Smooth muscle cell of the brain vasculature (primary cell): ENCODE results near the gene XRCC5.
"Not testable (repeated sequence)": the region's sequence is repeated elsewhere in the genome, so short reads cannot be mapped to it uniquely, and the experiment has no call there.

ENCODE experiments used
- DNase-seq: peaks from one replicate; pipeline ENCODE4 v3.0.0-alpha.2; 2012; ENCODE audit warnings: low read depth, low spot score

XRCC5 gene

DNA sequence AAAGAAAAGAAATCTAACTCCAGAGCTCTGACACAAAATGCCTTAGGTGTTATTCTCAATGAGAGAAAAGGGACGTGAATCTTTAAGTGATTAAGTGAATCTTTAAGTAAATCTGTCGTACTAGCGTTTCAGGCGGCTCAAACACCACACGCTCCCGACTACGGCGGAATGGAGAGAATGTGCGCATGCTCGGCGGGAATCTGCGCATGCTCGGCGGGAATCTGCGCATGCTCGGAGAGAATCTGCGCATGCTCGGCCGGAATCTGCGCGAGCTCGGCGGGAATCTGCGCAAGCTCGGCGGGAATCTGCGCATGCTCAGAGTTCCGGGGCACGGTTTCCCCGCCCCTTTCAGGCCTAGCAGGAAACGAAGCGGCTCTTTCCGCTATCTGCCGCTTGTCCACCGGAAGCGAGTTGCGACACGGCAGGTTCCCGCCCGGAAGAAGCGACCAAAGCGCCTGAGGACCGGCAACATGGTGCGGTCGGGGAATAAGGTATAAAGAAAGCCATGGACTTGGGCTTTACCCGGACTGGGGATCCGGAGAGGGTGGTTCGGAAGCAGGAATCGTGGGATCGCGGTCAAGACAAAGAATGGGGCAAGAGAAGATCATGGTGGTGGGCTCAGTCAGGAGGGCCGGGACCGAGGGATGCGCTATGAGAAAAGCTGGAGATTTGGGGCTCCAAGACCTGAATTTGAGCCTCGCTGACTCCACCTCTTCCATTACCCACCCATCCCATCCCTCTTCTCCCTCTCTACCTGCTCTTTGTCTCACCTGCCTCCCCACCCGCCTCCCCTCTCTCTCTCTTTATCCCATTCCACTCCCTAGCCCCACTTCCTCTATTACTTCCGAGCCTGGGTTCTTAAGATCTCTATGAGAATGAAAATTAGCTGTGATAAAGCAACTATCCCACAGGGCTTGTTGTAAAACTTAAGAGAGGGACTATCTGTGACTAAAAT, at the start of gene XRCC5:
Gene XRCC5 (plus strand): TSS at position 382 of the 955 bp plus-strand sequence. CDS start 89 bp downstream, at position 471.
- peak; percentile 94 for DNase-seq

DNA sequence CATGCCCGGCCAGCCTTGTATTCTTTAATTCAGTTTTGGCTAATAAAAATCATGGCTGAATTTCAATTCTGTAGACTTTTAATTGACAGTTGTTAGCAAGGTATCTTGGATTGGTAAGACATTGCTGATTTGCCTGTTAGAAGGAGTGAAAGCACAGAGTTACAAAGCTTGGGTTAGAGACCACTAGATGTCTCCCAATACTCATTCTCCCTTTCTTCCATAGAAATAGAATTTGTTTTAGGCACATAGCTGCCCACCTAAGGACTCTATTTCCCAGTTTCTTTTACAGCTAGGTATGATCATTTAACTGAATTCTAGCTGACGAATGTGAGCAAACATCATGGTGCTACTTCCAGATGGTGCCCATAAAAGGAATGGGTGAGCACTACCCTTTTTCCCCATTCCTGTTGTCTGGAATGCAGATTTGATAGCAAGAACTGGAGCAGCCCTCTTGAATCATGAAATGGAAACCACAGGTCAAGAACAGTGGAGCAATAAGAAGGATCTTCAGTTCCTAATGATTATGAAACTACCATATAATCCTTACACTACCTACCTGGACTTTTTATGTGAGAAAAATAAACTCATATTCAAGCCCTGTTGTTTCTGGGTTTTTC, 45.0 kb upstream of the XRCC5 start:
- DNase-seq = no peak

DNA sequence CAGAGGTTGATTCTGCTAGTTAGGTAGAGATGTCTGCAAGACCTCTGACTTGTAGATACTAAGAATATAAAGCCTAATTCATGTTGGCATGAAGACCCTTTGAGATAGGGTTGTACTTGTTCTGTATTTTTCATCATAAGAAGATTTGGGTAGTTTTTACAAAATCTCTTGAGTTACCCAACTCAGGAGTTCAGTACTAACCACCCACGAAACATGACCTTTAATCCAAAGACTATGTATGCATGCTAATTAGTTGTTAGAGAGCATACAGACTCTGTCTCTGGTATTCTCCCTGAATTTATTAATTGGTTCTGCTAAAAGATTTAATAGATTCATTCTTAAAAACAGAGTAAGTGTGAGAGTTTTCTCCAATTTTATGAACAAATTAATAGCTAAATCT, 44.5 kb upstream of the XRCC5 start:
- no peak for DNase-seq

DNA sequence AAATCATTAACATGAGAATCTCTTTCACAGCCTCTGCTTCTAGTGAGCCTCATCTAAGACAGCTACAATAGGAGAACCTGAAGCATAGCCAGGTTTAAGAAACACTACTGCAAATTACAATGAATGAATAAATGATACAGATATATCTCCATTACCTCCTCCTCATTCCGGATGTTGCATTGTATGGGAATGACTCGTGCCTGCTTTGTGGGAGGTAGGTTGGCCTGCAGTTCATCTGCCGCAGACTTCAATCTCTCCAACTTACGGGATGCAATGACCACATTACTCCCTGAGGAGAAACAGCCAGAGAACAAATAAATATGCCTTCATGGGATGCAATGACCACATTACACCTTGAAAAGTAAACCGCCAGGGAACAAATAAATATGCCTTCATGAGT, 42.9 kb upstream of the XRCC5 start:
- DNase-seq = peak; percentile 92

DNA sequence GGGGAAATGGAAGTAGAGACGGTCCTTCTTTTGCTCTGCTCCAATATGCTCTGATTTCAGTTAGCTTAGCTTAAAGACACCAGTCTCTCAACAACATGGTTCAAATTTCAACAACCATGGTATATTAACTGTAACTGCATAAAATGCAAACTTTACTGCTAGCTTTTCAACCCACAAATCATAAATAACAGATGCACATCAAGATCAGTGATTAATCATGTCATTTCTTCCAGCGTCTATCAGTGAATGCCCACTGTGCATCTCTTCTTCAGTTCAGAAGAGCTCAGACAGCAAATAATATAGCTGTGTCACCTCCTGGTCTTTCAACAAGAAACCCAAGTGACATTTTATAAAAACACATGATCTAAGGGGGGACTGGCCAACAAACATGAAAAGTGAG, 40.1 kb upstream of the XRCC5 start:
- no peak for DNase-seq

DNA sequence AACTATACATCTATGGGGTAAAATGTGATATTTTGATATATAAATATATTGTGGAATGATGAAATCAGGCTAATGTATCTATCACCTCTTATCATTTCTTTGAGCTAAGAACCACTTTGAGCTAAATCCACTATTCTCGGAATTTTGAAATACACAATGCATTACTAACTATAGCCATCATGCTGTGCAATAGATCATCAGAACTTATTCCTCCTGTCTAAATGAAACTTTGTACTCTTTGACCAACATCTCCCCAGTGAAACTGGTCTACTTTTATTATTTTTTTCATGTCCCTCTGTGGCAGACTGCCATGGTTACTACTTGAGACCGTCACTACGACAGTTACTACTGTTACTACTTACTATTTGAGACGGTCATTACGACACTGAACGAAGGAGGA, 39.0 kb upstream of the XRCC5 start:
- DNase-seq = no peak

DNA sequence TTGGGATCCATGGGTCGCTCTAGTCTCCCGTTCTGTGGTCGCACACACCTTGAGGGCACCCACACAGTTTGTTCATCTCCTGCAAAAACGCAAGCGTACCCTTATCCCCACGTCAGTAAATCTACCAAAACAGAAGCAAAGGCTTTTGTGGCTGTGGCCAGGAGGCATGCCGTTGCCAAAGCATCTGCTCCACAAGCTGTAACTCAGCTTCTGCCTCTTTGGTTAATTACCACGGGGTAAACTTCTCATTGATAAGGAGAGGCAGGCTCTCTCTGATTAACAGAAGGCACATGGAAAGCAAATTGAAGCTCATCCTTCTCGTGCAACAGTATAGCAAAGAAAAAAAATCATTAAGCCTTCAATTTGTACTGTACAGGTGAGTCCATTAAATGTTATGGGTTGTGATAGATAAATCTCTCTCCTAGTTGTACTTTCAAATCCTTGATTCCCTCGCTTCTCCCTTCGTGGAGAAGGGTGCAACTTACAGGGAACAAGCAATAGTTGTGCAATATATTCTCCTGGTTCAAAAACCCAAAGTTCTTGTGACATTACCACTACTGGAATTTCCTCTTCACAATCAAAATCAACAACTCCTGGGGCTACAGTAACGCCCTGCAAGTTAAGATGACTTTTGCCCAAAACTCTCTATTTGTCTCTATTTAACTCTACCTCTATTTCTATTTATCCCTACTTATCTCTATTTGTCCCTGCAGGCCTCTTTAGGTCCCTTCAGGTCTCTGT, 37.9 kb upstream of the XRCC5 start:
- DNase-seq = no peak

DNA sequence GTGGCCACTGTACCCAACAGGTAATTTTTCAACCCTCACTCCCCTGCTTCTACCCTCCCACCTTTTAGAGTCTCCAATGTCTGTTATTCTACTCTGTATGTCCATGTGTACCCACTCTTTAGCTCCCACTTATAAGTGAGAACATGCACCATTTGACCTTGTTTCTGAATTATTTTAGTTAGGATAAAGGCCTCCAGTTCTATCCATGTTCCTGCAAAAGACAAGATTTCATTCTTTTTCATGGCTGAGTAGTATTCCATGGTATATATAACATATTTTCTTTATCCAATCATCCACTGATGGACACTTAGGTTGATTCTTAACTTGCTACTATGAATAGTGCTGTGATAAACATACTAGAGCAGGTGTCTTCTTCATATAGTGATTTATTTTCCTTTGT, 36.7 kb upstream of the XRCC5 start:
- no peak for DNase-seq

DNA sequence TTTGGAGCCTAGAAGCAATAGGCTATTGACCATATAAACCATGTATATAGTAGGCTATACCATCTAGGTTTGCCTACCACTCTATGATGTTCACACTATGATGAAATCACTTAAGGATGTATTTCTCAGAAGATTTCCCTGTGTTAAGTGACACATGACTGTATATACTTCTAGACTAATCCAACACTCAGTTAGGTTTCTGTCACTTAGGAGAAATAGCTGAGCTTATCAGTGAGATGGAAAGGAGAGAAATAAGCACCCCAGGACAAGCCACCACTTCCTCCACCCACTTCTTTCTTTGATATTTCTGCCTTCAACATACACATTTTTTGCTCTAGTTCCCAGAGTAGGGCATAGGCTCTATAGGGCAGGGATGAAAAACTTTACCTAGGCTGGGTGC, 35.4 kb upstream of the XRCC5 start:
- DNase-seq = no peak

DNA sequence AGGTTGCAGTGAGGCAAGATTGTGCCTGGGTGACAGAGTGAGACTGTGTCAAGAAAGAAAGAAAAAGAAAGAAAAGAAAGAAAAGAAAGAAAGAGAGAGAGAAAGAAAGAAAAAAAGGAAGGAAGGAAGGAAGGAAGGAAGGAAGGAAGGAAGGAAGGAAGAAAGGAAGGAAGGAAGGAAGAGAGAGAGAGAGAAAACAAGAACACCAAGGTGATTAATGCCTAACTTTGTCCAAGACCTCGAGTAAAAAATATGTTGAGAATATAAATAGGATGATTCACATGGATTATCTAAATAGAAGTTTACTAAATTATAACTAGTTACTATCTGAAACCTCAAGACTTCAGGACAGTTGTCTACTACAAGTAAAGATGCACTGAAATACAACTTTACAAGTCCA, 34.8 kb upstream of the XRCC5 start:
- no peak for DNase-seq

DNA sequence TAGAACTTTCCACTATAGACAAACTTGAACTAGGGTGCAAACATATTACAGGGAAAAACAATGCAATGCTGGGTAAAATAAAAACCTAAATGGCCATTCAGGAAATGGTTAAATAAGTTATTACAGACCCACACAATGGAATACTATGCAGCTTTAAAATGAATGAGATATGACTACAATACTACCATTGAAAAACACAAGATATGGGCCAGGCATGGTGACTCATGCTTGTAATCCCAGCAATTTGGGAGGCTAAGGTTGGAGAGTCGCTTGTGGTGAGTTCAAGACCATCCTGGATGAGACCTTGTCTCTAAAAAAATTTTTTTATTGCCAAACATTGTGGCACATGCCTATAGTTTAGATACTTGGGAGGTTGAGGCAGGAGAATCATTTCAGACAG, 34.4 kb upstream of the XRCC5 start:
- DNase-seq = no peak

DNA sequence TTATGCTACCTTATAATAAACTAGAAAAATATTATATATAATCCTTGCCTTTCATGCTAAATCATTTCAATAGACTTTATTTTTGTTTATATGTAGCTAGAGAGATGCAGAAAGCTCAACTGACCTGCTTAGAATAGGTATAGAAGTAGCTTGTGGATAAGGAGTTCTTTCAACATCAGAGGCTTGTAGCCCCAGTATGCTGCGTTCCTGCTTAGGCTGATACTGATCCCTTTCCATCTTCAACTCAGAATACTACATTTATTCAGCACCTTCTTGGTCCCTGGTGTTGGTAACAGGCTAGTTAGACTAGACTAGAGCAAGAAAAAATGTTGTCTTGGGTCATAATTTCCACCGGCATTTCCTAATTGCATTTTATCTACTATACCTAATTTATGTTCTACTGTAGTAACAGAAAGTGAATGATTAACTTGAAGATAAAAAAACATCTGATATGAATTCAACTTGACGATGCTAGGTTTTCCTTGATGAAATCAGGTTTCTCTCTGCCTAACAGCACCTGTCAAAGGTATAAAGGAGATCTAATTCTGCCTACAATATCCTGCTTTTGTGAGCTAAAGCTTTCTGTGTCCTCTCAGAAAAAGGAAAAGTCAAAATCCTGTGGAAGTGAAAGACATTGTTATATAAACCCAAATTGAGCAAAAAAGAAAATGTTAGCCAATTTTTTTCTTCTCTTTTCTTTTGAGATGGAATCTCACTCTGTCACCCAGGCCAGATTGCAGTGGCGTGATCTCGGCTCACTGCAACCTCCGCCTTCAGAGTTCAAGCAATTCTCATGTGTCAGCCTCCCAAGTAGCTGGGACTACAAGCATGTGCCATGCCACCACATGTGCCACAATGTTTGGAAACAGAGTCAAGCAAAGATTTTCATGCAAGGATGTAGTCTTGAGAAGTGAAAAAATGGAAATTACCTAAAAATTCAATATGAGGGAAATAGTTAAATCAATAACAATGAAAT, 33.4 kb upstream of the XRCC5 start:
- DNase-seq = no peak

DNA sequence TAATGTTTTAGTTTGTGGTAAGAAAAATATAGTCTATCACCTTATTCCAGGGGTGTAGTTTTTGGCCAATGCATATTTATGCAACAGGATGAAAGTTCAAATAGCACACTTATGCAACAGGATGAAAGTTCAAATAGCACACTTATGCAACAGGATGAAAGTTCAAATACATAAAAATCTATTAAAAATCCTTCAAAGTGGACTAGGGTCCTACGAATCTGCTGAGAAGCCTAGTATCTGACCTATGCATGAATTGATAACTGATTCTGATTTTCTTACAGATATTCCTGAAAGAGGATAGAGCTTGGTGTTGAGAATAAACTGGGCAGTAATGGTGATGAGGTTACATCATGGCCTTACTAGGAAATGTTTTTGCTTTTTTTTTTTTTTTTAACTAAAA, 30.4 kb upstream of the XRCC5 start:
- no peak for DNase-seq

DNA sequence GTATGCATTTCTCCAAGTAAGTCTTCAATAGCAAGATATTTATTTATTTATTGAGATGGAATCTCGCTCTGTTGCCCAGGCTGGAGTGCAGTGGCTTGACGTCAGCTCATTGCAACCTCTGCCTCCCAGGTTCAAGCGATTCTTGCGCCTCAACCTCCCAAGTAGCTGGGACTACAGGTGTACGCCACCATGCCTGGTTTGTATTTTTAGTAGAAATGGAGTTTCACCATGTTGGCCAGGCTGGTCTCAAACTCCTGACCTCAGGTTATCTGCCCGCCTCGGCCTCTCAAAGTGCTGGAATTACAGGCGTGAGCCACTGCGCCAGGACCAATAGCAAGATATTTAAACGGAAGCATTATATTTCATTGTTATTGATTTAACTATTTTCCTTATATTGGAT, 29.1 kb upstream of the XRCC5 start:
- not testable (repeated sequence) for DNase-seq

DNA sequence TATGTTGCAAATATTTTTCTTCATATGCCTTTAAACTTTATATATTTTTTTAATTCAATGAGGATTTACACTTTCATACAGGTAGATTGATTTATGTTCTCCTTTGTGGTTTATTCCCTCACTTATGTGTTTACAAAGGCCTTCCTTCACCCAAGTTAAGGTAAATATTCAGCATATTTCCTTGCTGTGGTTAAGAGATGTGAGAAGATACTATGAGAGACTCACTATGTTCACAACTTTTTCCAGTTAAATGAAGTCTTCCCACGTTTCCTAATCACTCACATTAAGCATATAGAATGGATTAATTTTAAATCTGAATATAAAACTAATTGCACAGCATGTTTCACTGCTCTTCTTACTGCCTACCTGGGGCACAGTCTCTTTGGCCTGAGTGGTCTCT, 28.1 kb upstream of the XRCC5 start:
- no peak for DNase-seq

DNA sequence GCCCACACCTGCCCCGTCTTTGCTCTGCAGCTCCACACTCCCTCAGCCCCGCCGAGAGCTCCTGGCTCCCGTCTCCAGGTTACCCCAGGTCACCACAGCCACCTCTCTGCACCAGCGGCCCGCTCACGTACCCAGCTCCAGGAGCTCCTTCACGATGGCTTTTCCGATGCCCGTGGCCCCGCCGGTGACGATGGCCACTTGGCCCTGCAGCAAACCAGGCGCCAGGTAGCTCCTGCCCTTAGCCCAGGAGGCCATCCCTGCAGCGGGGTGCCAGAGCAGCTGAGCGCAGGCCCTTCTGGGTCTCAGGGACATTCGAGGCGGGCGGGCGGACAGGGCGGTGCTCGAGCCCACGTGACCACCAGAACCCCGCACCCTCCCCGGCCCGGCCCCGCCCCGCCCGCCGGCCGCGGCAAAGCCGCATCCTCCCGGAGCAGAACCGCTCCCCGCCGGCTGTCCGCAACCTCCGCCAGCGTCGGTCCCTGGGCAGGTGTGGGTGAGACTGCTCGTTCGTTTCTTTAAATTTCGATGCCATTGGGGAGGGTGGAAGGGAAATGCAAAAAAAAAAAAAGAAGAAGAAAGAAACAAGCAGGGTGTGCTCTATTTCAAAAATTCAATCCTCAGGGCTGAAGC, 27.5 kb upstream of the XRCC5 start, which contains the start of the genes PECR and TMEM169:
Gene PECR (minus strand): TSS at position 323 of the 630 bp plus-strand sequence. CDS start 68 bp downstream, at position 255.
Gene TMEM169 (plus strand): TSS at position 433 of the 630 bp plus-strand sequence. CDS start 14,045 bp downstream, outside the sequence.
- DNase-seq = no peak

DNA sequence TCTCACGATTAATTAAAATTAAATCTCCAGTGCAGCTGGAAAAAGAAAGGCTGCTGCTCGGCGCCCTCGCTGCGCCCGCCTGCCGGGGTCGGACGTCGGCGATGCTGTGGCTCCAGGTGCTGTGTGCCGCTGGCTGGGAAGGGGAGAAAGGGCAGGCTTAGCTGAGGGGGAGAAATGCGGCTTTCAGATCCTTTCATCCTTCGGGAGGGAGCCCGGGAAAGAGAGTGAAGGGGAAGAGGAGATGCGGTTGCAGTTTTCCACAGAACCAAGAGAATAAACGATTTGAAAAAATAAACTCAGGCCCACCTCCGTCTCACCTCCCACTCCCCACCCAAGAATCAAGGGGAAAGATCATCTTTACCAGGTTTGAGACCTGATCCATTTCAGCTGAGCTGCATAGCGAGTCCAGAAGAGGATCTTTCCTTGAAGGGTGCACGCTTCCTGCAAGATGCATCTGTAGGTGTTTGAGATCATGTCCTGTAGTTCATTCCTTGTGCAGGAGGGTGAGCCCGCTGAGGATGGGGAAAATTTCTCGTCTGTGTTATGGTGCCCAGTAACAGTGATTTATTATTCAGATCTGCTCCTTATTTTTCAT, 26.9 kb upstream of the XRCC5 start:
- DNase-seq = no peak

DNA sequence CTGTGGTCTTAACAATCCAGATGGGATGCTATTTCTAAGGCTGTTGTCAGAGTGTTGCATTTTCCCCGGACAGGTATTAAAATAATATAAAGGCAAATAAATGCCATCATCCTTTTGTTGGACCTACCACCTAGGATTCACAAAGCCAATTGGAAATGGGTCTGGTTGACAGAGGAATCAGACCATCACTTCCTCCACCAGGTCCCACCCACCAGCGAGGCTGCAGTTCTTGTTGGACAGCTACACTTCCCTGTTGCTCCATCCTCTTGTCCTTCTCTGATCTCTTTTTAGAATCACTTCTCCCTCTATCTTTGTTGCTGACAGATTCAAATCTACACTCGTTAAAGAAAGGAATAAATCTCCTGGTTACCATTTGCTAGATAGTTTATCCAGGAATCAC, 26.3 kb upstream of the XRCC5 start:
- no peak for DNase-seq

DNA sequence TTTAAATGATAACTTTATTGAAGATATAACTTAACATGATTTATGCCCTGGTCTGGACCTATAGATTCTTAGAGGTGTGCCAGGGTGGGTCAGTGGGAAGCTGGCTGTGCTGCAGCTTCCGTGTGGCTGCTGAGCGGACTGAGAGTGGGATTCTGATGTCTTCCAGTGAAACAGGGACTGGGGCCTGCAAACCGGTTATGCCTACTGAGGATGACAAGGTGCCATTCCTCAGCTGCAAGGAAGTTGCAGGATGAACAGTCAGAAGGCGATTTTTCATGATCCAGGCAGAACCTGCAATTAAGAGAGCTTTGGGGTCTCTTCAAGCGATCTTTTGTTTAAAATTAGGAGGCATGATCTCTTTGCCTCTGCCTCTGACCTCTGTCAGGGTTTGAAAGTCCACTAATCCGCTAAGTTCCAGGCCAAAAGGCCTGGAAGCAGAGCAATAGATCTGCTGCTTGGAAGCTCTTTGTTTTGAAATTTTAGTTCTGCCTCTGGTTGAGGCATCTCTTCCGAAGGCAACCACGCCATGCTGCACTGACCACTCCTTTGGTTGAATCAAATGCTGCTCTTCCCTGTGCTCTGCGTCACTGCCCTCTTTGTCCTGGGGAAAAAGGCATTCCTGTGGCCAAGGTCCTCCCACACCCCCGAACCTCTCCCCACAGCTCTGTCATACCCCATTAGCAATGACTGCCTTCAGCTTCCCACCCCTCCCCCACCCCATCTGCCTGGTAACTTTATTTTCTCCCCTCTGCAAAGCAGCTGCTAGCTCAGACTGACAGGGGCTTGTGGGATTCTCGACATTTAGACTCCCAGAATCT, 25.5 kb upstream of the XRCC5 start:
- DNase-seq = no peak
